Measurements from ENCODE around the gene PRKCZ.
A peak's percentile ranks its signal among the peaks of the same experiment; 100 is the strongest.

Gene PRKCZ

GRCh38 chr1:2072109-2072806, 22.0 kb downstream of the PRKCZ start:
- TF ChIP-seq POLR2A (IDR thresholded peaks at IDR 0.05; ENCODE audit: extremely low read depth, insufficient read length): no peak
- DNase-seq (ENCODE audit: low read depth): no peak
- no peak overlapping the region for H3K4me3 ChIP-seq (ENCODE audit: low read depth, low read length)

- TF ChIP-seq MAX (IDR thresholded peaks at IDR 0.05; ENCODE audit: low read depth, low read length): no peak
- TF ChIP-seq MYC (IDR thresholded peaks at IDR 0.05; ENCODE audit: low read depth, low read length): no peak
- TF ChIP-seq CTCF (IDR thresholded peaks at IDR 0.05; ENCODE audit: low read depth, low read length): no peak
- no peak for TF ChIP-seq POLR2A (IDR thresholded peaks at IDR 0.05; ENCODE audit: extremely low read depth, insufficient read length)
- no peak overlapping the region for H3K4me3 ChIP-seq (ENCODE audit: low read depth, low read length)
- DNase-seq (ENCODE audit: low read depth): no peak
Measured at GRCh38 chr1:2072891-2073290, 22.7 kb downstream of the PRKCZ start.

GRCh38 chr1:2073382-2074230, 23.4 kb downstream of the PRKCZ start:
- TF ChIP-seq MYC (IDR thresholded peaks at IDR 0.05; ENCODE audit: low read depth, low read length) (no peak), CTCF (IDR thresholded peaks at IDR 0.05; ENCODE audit: low read depth, low read length) (no peak), MAX (IDR thresholded peaks at IDR 0.05; ENCODE audit: low read depth, low read length) (no peak), POLR2A (IDR thresholded peaks at IDR 0.05; ENCODE audit: extremely low read depth, insufficient read length) (no peak)
- H3K4me3 ChIP-seq (ENCODE audit: low read depth, low read length): no peak overlapping the region
- DNase-seq (ENCODE audit: low read depth): no peak

GRCh38 chr1:2074396-2074795, 24.2 kb downstream of the PRKCZ start:
- no peak for DNase-seq (ENCODE audit: low read depth)
- no peak overlapping the region for H3K4me3 ChIP-seq (ENCODE audit: low read depth, low read length)
- TF ChIP-seq MAX (IDR thresholded peaks at IDR 0.05; ENCODE audit: low read depth, low read length): no peak

- DNase-seq (ENCODE audit: low read depth): no peak
- TF ChIP-seq CTCF (IDR thresholded peaks at IDR 0.05; ENCODE audit: low read depth, low read length) (no peak), MAX (IDR thresholded peaks at IDR 0.05; ENCODE audit: low read depth, low read length) (0 out of 2 replicates have a peak, but pooled peaks have one; percentile 9)
- H3K4me3 ChIP-seq (ENCODE audit: low read depth, low read length): no peak overlapping the region
Measured at GRCh38 chr1:2074944-2075740, 24.9 kb downstream of the PRKCZ start.

- DNase-seq (ENCODE audit: low read depth): no peak
- no peak for TF ChIP-seq CTCF (IDR thresholded peaks at IDR 0.05; ENCODE audit: low read depth, low read length)
- no peak for TF ChIP-seq POLR2A (IDR thresholded peaks at IDR 0.05; ENCODE audit: extremely low read depth, insufficient read length)
- TF ChIP-seq MYC (IDR thresholded peaks at IDR 0.05; ENCODE audit: low read depth, low read length): no peak
- no peak for TF ChIP-seq MAX (IDR thresholded peaks at IDR 0.05; ENCODE audit: low read depth, low read length)
- no peak overlapping the region for H3K4me3 ChIP-seq (ENCODE audit: low read depth, low read length)
Measured at GRCh38 chr1:2076826-2077225, 26.6 kb downstream of the PRKCZ start.

All from NB4 (cell line).